GM12892 (cell line): ENCODE measurements around the gene TSHZ3.

Experiments used
- POLR2A ChIP-seq: IDR thresholded peaks from 2 replicates; pipeline ENCODE4 v1.6.1; 2011; ENCODE audit warnings: low read depth, low read length, control low read depth
- POLR2AphosphoS5 ChIP-seq: IDR thresholded peaks from 2 replicates; pipeline ENCODE4 v1.6.1; 2011; ENCODE audit warnings: low read depth, low read length, control low read depth
- TAF1 ChIP-seq: IDR thresholded peaks from 2 replicates; pipeline ENCODE4 v1.6.1; 2011; ENCODE audit warnings: low read depth, mild to moderate bottlenecking, control low read depth, low read length, borderline replicate concordance

- no peak for TF ChIP-seq POLR2AphosphoS5
- TF ChIP-seq POLR2A = no peak
- TF ChIP-seq TAF1 = no peak
These were observed 92.7 kb downstream of the TSHZ3 start for GRCh38 chr19:31256593-31256960.
